Measurements from ENCODE around the gene HID1. TPM values are rescaled to one million over a fixed set of nuclear protein-coding genes. Genes with fewer than 3 reads are reported as not detected.

HID1 gene
- total RNA-seq, 1 experiment from 2014 or later = not detected

DNA sequence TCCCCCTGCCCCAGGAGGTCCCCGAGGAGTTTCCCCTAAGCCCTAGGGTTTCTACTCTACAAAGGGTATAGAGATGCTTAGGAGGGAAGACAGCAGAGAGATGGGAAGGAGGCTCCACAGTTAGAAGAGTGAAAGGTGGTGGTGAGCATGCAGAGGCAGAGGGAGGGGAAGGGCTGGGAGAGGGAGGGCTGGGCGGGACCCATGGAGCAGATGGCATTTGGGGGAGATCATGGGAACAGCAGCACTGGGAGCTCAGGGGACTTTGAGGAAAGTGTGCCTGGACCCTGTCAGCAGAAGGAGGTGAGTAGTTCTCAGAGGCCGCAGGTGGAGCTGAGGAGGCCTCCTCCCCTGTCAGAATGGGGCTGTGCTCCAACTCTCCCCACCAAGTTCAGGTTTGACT is 37.5 kb downstream of the HID1 start:
- DNase-seq = peak; percentile 40

DNA sequence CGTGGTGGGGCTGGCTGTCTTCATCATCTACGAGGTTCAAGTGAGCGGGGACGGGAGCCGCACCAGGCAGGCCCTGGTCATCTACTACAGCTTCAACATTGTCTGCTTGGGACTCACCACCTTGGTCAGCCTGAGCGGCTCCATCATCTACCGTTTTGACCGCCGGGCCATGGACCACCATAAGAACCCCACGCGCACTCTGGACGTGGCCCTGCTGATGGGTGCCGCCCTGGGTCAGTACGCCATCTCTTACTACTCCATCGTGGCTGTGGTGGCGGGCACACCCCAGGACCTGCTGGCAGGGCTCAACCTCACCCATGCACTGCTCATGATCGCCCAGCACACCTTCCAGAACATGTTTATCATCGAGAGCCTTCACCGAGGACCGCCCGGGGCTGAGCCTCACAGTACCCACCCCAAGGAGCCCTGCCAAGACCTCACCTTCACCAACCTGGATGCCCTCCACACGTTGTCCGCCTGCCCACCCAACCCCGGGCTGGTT is 42.0 kb downstream of the HID1 start:
- Histone ChIP-seq H3K27me3 (ENCODE audit: low read length) (no peaks in the 10 kb centered on the region), H3K9ac (ENCODE audit: low read length) (no peak overlapping the region), H3K4me2 (ENCODE audit: low read depth, low read length, poor library complexity, severe bottlenecking) (no peak overlapping the region), H3K79me2 (ENCODE audit: low read length) (no peaks in the 10 kb centered on the region), H3K36me3 (ENCODE audit: insufficient read depth, low read length) (no peaks in the 10 kb centered on the region), H2AFZ (ENCODE audit: low read length) (no peak overlapping the region), H3K27ac (ENCODE audit: low read length) (no peak overlapping the region), H4K20me1 (ENCODE audit: insufficient read depth, low read depth, low read length) (no peaks in the 10 kb centered on the region), H3K9me2 (replicated peaks; ENCODE audit: insufficient read depth, low read length) (no peaks in the 10 kb centered on the region), H3K4me3 (ENCODE audit: low read length) (no peak overlapping the region), H3K4me1 (ENCODE audit: low read length) (no peaks in the 10 kb centered on the region), H3K9me3 (ENCODE audit: low read length) (no peaks in the 10 kb centered on the region)
- DNase-seq = no peak

More for the DNA sequence above, 37.5 kb downstream of the HID1 start:
- no peak overlapping the region for H3K4me2 ChIP-seq (ENCODE audit: low read depth, low read length, poor library complexity, severe bottlenecking)
- H3K4me3 ChIP-seq (ENCODE audit: low read length) = no peak overlapping the region
- no peaks in the 10 kb centered on the region for H3K9me3 ChIP-seq (ENCODE audit: low read length)
- H2AFZ ChIP-seq (ENCODE audit: low read length) = no peak overlapping the region
- no peaks in the 10 kb centered on the region for H3K9me2 ChIP-seq (replicated peaks; ENCODE audit: insufficient read depth, low read length)
- no peaks in the 10 kb centered on the region for H3K79me2 ChIP-seq (ENCODE audit: low read length)
- no peaks in the 10 kb centered on the region for H3K4me1 ChIP-seq (ENCODE audit: low read length)
- H3K9ac ChIP-seq (ENCODE audit: low read length) = no peak overlapping the region
- no peak overlapping the region for H3K27ac ChIP-seq (ENCODE audit: low read length)
- no peaks in the 10 kb centered on the region for H3K27me3 ChIP-seq (ENCODE audit: low read length)
- H3K36me3 ChIP-seq (ENCODE audit: insufficient read depth, low read length) = no peaks in the 10 kb centered on the region
- H4K20me1 ChIP-seq (ENCODE audit: insufficient read depth, low read depth, low read length) = no peaks in the 10 kb centered on the region

- no peaks in the 10 kb centered on the region for H4K20me1 ChIP-seq (ENCODE audit: insufficient read depth, low read depth, low read length)
- DNase-seq = peak; percentile 26
- no peaks in the 10 kb centered on the region for H3K9me3 ChIP-seq (ENCODE audit: low read length)
- no peaks in the 10 kb centered on the region for H3K27me3 ChIP-seq (ENCODE audit: low read length)
- H3K9me2 ChIP-seq (replicated peaks; ENCODE audit: insufficient read depth, low read length) = no peaks in the 10 kb centered on the region
- no peak overlapping the region for H3K4me2 ChIP-seq (ENCODE audit: low read depth, low read length, poor library complexity, severe bottlenecking)
- H3K9ac ChIP-seq (ENCODE audit: low read length) = no peak overlapping the region
- H3K4me1 ChIP-seq (ENCODE audit: low read length) = no peaks in the 10 kb centered on the region
- no peak overlapping the region for H3K4me3 ChIP-seq (ENCODE audit: low read length)
- no peak overlapping the region for H2AFZ ChIP-seq (ENCODE audit: low read length)
- H3K27ac ChIP-seq (ENCODE audit: low read length) = no peak overlapping the region
- no peaks in the 10 kb centered on the region for H3K36me3 ChIP-seq (ENCODE audit: insufficient read depth, low read length)
- H3K79me2 ChIP-seq (ENCODE audit: low read length) = no peaks in the 10 kb centered on the region
Measured at GRCh38 chr17:74928786-74929185, 43.8 kb downstream of the HID1 start.

DNA sequence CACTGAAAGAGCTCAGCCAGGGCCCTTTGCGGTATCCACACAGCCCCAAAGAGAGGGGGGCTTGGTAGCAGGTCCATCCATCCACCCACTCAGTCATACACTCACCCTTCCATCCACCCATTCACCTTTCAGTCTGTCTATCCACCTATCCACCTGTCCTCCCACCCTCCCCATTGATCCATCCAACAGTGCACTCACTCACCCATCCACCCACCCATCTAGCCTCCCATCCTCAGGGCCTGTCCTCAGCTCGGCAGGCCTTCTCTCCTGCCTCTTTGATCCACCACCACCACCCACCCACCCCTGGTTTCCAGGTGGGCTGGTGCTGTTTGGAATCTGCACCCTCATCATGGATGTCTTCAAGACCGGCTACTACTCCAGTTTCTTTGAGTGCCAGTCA is 47.3 kb downstream of the HID1 start:
- Histone ChIP-seq H3K79me2 (ENCODE audit: low read length) (no peaks in the 10 kb centered on the region), H3K4me1 (ENCODE audit: low read length) (no peaks in the 10 kb centered on the region), H3K9me2 (replicated peaks; ENCODE audit: insufficient read depth, low read length) (no peaks in the 10 kb centered on the region), H3K4me2 (ENCODE audit: low read depth, low read length, poor library complexity, severe bottlenecking) (no peak overlapping the region), H3K27me3 (ENCODE audit: low read length) (no peaks in the 10 kb centered on the region), H3K4me3 (ENCODE audit: low read length) (no peak overlapping the region), H4K20me1 (ENCODE audit: insufficient read depth, low read depth, low read length) (no peaks in the 10 kb centered on the region), H3K27ac (ENCODE audit: low read length) (no peak overlapping the region), H3K36me3 (ENCODE audit: insufficient read depth, low read length) (no peaks in the 10 kb centered on the region), H3K9me3 (ENCODE audit: low read length) (no peaks in the 10 kb centered on the region), H2AFZ (ENCODE audit: low read length) (no peak overlapping the region), H3K9ac (ENCODE audit: low read length) (no peak overlapping the region)
- peak; percentile 34 for DNase-seq

DNA sequence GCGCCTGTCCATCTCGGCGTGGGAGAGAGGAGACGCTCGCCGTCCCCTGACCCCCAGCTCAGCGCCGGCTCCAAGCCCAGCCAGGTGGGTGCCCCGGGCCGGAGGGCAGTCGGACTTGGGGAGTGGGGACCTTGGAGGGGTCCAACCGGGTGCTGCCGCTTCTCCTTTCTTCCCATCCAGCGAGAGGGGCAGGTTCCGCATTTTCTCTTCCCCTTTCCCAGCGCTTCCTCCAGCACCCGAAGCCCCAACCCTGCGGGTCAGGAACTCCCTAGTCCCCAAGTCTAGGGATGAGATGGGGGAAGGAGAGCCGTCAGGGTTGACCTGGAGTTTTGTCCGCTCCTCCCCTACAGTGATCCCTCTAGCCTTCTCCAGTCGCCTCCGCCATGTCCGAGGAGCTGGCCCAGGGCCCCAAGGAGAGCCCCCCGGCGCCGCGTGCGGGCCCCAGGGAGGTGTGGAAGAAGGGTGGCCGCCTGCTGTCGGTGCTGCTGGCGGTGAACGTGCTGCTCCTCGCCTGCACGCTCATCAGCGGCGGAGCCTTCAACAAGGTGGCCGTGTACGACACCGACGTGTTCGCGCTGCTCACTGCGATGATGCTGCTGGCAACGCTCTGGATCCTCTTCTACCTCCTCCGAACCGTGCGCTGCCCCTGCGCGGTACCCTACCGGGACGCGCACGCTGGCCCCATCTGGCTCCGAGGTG is 48.2 kb downstream of the HID1 start, which contains the start of gene OTOP2:
Gene OTOP2 (plus strand): TSS at position 24 of the 699 bp plus-strand sequence. CDS start 360 bp downstream, at position 384.
- H2AFZ ChIP-seq (ENCODE audit: low read length) = no peak within 1 kb of the TSS
- no peaks in the 10 kb centered on the region for H3K9me2 ChIP-seq (replicated peaks; ENCODE audit: insufficient read depth, low read length)
- H3K27me3 ChIP-seq (ENCODE audit: low read length) = no peaks in the 10 kb centered on the region
- H3K9ac ChIP-seq (ENCODE audit: low read length) = no peak within 1 kb of the TSS
- no peak within 1 kb of the TSS for H3K27ac ChIP-seq (ENCODE audit: low read length)
- no peak within 1 kb of the TSS for H3K4me3 ChIP-seq (ENCODE audit: low read length)
- DNase-seq = peak; percentile 33
- no peak within 1 kb of the TSS for H3K4me2 ChIP-seq (ENCODE audit: low read depth, low read length, poor library complexity, severe bottlenecking)
- H3K79me2 ChIP-seq (ENCODE audit: low read length) = no peaks in the 10 kb centered on the region
- H3K4me1 ChIP-seq (ENCODE audit: low read length) = no peaks in the 10 kb centered on the region
- H4K20me1 ChIP-seq (ENCODE audit: insufficient read depth, low read depth, low read length) = no peaks in the 10 kb centered on the region
- H3K36me3 ChIP-seq (ENCODE audit: insufficient read depth, low read length) = no peaks in the 10 kb centered on the region
- H3K9me3 ChIP-seq (ENCODE audit: low read length) = no peaks in the 10 kb centered on the region

GRCh38 chr17:74923538-74924249 is 48.9 kb downstream of the HID1 start:
- H3K79me2 ChIP-seq (ENCODE audit: low read length) = no peaks in the 10 kb centered on the region
- H3K9ac ChIP-seq (ENCODE audit: low read length) = no peak overlapping the region
- no peaks in the 10 kb centered on the region for H3K4me1 ChIP-seq (ENCODE audit: low read length)
- no peaks in the 10 kb centered on the region for H4K20me1 ChIP-seq (ENCODE audit: insufficient read depth, low read depth, low read length)
- DNase-seq = peak; percentile 41
- H3K4me3 ChIP-seq (ENCODE audit: low read length) = no peak overlapping the region
- no peaks in the 10 kb centered on the region for H3K9me3 ChIP-seq (ENCODE audit: low read length)
- no peak overlapping the region for H2AFZ ChIP-seq (ENCODE audit: low read length)
- H3K27ac ChIP-seq (ENCODE audit: low read length) = no peak overlapping the region
- no peaks in the 10 kb centered on the region for H3K36me3 ChIP-seq (ENCODE audit: insufficient read depth, low read length)
- H3K4me2 ChIP-seq (ENCODE audit: low read depth, low read length, poor library complexity, severe bottlenecking) = no peak overlapping the region
- no peaks in the 10 kb centered on the region for H3K27me3 ChIP-seq (ENCODE audit: low read length)
- no peaks in the 10 kb centered on the region for H3K9me2 ChIP-seq (replicated peaks; ENCODE audit: insufficient read depth, low read length)

GRCh38 chr17:74922694-74923537 is 49.6 kb downstream of the HID1 start, which contains the start of gene USH1G:
Gene USH1G (minus strand): TSS chr17:74923255. CDS start chr17:74923073, 182 bp downstream.
- Histone ChIP-seq H3K9ac (ENCODE audit: low read length) (no peak within 1 kb of the TSS), H3K27me3 (ENCODE audit: low read length) (no peaks in the 10 kb centered on the region), H3K9me3 (ENCODE audit: low read length) (no peaks in the 10 kb centered on the region), H3K4me2 (ENCODE audit: low read depth, low read length, poor library complexity, severe bottlenecking) (no peak within 1 kb of the TSS), H2AFZ (ENCODE audit: low read length) (no peak within 1 kb of the TSS), H3K4me3 (ENCODE audit: low read length) (no peak within 1 kb of the TSS), H3K79me2 (ENCODE audit: low read length) (no peaks in the 10 kb centered on the region), H3K27ac (ENCODE audit: low read length) (no peak within 1 kb of the TSS), H3K36me3 (ENCODE audit: insufficient read depth, low read length) (no peaks in the 10 kb centered on the region), H3K9me2 (replicated peaks; ENCODE audit: insufficient read depth, low read length) (no peaks in the 10 kb centered on the region), H3K4me1 (ENCODE audit: low read length) (no peaks in the 10 kb centered on the region), H4K20me1 (ENCODE audit: insufficient read depth, low read depth, low read length) (no peaks in the 10 kb centered on the region)
- DNase-seq = peak; percentile 24

DNA sequence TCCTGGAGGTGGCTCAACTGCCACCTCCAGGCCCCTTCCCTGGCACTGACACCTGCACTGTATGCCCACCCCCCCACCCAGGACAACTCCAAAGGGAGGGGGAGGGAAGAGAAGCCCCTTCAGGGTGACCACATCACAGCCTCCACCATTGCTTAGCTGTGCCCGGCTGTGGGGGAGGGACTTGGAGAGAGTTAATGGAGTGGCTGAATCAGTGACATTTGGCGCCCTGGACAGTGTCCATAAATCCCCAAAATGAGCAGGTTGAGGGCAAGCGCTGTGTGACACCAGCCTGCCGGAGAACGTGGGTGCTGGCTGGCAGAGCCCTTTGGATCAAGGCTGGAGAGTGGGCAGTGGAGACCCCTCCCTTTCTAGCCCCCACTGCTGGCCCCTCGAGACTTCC is 50.4 kb downstream of the HID1 start:
- Histone ChIP-seq H3K27me3 (ENCODE audit: low read length) (no peaks in the 10 kb centered on the region), H3K9me2 (replicated peaks; ENCODE audit: insufficient read depth, low read length) (no peaks in the 10 kb centered on the region), H4K20me1 (ENCODE audit: insufficient read depth, low read depth, low read length) (no peaks in the 10 kb centered on the region), H3K9me3 (ENCODE audit: low read length) (no peaks in the 10 kb centered on the region), H3K4me3 (ENCODE audit: low read length) (no peak overlapping the region), H3K27ac (ENCODE audit: low read length) (no peak overlapping the region), H3K79me2 (ENCODE audit: low read length) (no peaks in the 10 kb centered on the region), H3K4me2 (ENCODE audit: low read depth, low read length, poor library complexity, severe bottlenecking) (no peak overlapping the region), H3K36me3 (ENCODE audit: insufficient read depth, low read length) (no peaks in the 10 kb centered on the region), H3K4me1 (ENCODE audit: low read length) (no peaks in the 10 kb centered on the region), H2AFZ (ENCODE audit: low read length) (no peak overlapping the region), H3K9ac (ENCODE audit: low read length) (no peak overlapping the region)
- DNase-seq = no peak
